HepG2 (cell line): ENCODE results near the gene LYRM2. TPM values are rescaled to one million over a fixed set of nuclear protein-coding genes. Genes with fewer than 3 reads are reported as not detected.

ENCODE experiments used
- ATAC-seq: fragments of 200-7000 bp; cut with Tn5 transposase; 3 replicates; pipeline ENCODE4 v1.9.1; 2020; ENCODE audit warnings: mild to moderate bottlenecking, moderate library complexity
- BruUV-seq: library from RNA; stranded (reverse); fragments of 400-500 nt; replicated peaks from 2 replicates; lab custom pipeline; 2021; lab: Mats Ljungman, UMichigan
- CTCF ChIA-PET: fragments of 300-600 bp; formaldehyde crosslinking; extraction: SDS; loops from one replicate; lab custom pipeline; 2021; ENCODE audit warnings: low total read pairs, inconsistent platforms, low intra/inter-chr PET ratio; lab: Yijun Ruan, JAX
- POLR2A ChIA-PET: fragments of 350-600 bp; sonication (Branson Sonifier 250); formaldehyde crosslinking; loops from one replicate; lab custom pipeline; 2020; ENCODE audit warnings: antibody characterized with exemption, inconsistent platforms; lab: Yijun Ruan, JAX
- DNase-seq: peaks from one replicate; pipeline ENCODE4 v3.0.0-alpha.2; 2015; ENCODE audit warnings: low spot score
- FAIRE-seq: peaks from 3 replicates; lab custom pipeline; 2011; peaks lifted over from hg19 to GRCh38; lab: Jason Lieb, UNC
- H2AFZ ChIP-seq: one replicate; pipeline ENCODE4 v1.6.1; 2011; ENCODE audit warnings: low read length, inconsistent platforms
- H3K27ac ChIP-seq: fragments of 300-600 bp; 3 replicates; pipeline ENCODE4 v1.8.0; 2011; ENCODE audit warnings: mixed run types, mild to moderate bottlenecking, mixed read lengths, low read length, inconsistent platforms; ENCODE audit not compliant: insufficient read depth; ENCODE audit errors: extremely low read length
- H3K27me3 ChIP-seq, 2 experiments: fragments of 200-600 bp in 1 of 2; 2 replicates in 1 of 2; 3 replicates in 1 of 2; pipeline versions ENCODE4 v1.6.0 to v1.8.0; 2011; ENCODE audit warnings: low read length in 2 of 2, mild to moderate bottlenecking in 2 of 2, moderate library complexity in 2 of 2, inconsistent platforms in 1 of 2; ENCODE audit not compliant: insufficient read depth in 2 of 2, control insufficient read depth in 1 of 2
- H3K36me3 ChIP-seq, 2 experiments: fragments of 200-600 bp in 1 of 2; replicated peaks in 1 of 2; 2 replicates in 1 of 2; 3 replicates in 1 of 2; pipeline versions ENCODE4 v1.5.1 to v1.8.0; 2011; ENCODE audit warnings: low read length in 2 of 2, inconsistent platforms in 1 of 2; ENCODE audit not compliant: insufficient read depth in 2 of 2, control insufficient read depth in 1 of 2
- H3K4me1 ChIP-seq: 2 replicates; pipeline ENCODE4 v1.5.1; 2012; ENCODE audit warnings: low read length, inconsistent platforms; ENCODE audit not compliant: insufficient read depth
- H3K4me2 ChIP-seq: 2 replicates; pipeline ENCODE4 v1.6.0; 2011; ENCODE audit warnings: low read depth, low read length, inconsistent platforms
- H3K4me3 ChIP-seq, 3 experiments: fragments of 200-600 bp in 1 of 3; sonication (generic), shearing (Covaris generic) in 1 of 3; replicated peaks in 1 of 3; 2 replicates each; pipeline ENCODE4 v1.5.1; 2011 to 2016; ENCODE audit warnings: low read length in 3 of 3, inconsistent platforms in 2 of 3, low read depth in 2 of 3, mild to moderate bottlenecking in 2 of 3, control low read depth in 1 of 3, mixed read lengths in 1 of 3; ENCODE audit not compliant: insufficient read depth in 1 of 3
- H3K79me2 ChIP-seq: one replicate; pipeline ENCODE4 v1.6.1; 2011; ENCODE audit warnings: low read length, inconsistent platforms; ENCODE audit not compliant: insufficient read depth
- H3K9ac ChIP-seq: 2 replicates; pipeline ENCODE4 v1.6.0; 2011; ENCODE audit warnings: mild to moderate bottlenecking, low read depth, low read length, inconsistent platforms; ENCODE audit not compliant: insufficient read depth
- H3K9me3 ChIP-seq: 2 replicates; pipeline ENCODE4 v1.5.1; 2012; ENCODE audit warnings: mild to moderate bottlenecking, low read length
- H4K20me1 ChIP-seq: 2 replicates; pipeline ENCODE4 v1.6.0; 2011; ENCODE audit warnings: inconsistent platforms, mild to moderate bottlenecking, low read length, moderate library complexity; ENCODE audit not compliant: insufficient read depth
- ASH2L ChIP-seq: fragments of 300-600, 200-600 bp; sonication (generic); IDR thresholded peaks from 2 replicates; pipeline ENCODE4 v1.7.0; 2017; ENCODE audit warnings: low read depth, mild to moderate bottlenecking, moderate library complexity, mixed read lengths, low read length; ENCODE audit not compliant: insufficient read length
- CENPT ChIP-seq: sonication (generic); formaldehyde crosslinking; IDR thresholded peaks from 2 replicates; pipeline ENCODE4 v1.8.0; 2022; ENCODE audit warnings: low read depth, mild to moderate bottlenecking, moderate library complexity, missing genetic modification reagents
- GFI1 ChIP-seq: sonication (generic); formaldehyde crosslinking; IDR thresholded peaks from 2 replicates; pipeline ENCODE4 v1.5.0; 2020; ENCODE audit warnings: missing genetic modification reagents, mild to moderate bottlenecking, borderline replicate concordance
- HOXA5 ChIP-seq: sonication (generic); formaldehyde crosslinking; IDR thresholded peaks from 2 replicates; pipeline ENCODE4 v1.4.0; 2020; ENCODE audit warnings: missing genetic modification reagents
- KDM5B ChIP-seq: sonication (generic); formaldehyde crosslinking; IDR thresholded peaks from 2 replicates; pipeline ENCODE4 v1.4.0; 2020; ENCODE audit warnings: missing genetic modification reagents, mild to moderate bottlenecking, borderline replicate concordance
- RCOR2 ChIP-seq: IDR thresholded peaks from 2 replicates; pipeline ENCODE4 v1.6.1; 2016; ENCODE audit warnings: missing biosample characterization, missing genetic modification reagents
- ZNF160 ChIP-seq: sonication (generic); formaldehyde crosslinking; IDR thresholded peaks from 2 replicates; pipeline ENCODE4 v1.8.0; 2022; ENCODE audit warnings: mild to moderate bottlenecking, inconsistent platforms, missing genetic modification reagents
- ZNF17 ChIP-seq: sonication (generic); formaldehyde crosslinking; IDR thresholded peaks from 2 replicates; pipeline ENCODE4 v1.5.0; 2020; ENCODE audit warnings: mild to moderate bottlenecking, missing genetic modification reagents
- ZNF563 ChIP-seq: sonication (generic); formaldehyde crosslinking; IDR thresholded peaks from 2 replicates; pipeline ENCODE4 v1.8.0; 2022; ENCODE audit warnings: mild to moderate bottlenecking, moderate library complexity, missing genetic modification reagents
- ZSCAN12 ChIP-seq: sonication (generic); formaldehyde crosslinking; IDR thresholded peaks from 2 replicates; pipeline ENCODE4 v1.9.0; 2021; ENCODE audit warnings: mild to moderate bottlenecking, missing genetic modification reagents
- WGBS: methylation state at CpG from one replicate; pipeline ENCODE4 v1.1.6; 2017; ENCODE audit warnings: low lambda C conversion rate; 5-methylcytosine and 5-hydroxymethylcytosine counted together
- in situ Hi-C: cut with HindIII; loops from 2 replicates; pipeline ENCODE4 v1.10.0; 2017; ENCODE audit warnings: low pct_unique_long_range_greater_than_20kb; ENCODE audit not compliant: extremely low pct_ligation_motif_present
- intact Hi-C: fragments of 100-400 bp; cut with micrococcal nuclease; formaldehyde crosslinking; loops from one replicate; pipeline ENCODE4 v1.10.0; 2022; ENCODE audit not compliant: unreplicated experiment
- polyA plus RNA-seq, 8 experiments: library from polyadenylated mRNA; depleted of rRNA in 3 of 8; stranded (reverse) in 7 of 8; unstranded in 1 of 8; fragments of >200 nt; fragmentation: Illumina TruSeq in 4 of 8; extraction: Trizol in 4 of 8; gene quantifications; 2 replicates each; pipeline versions ENCODE4 v1.2.1 to v1.2.3, GENCODE V29; 2011 to 2016; ENCODE audit warnings: low read depth in 4 of 8, missing spikeins in 1 of 8, mixed read lengths in 1 of 8; ENCODE audit not compliant: insufficient read depth in 1 of 8
- total RNA-seq, 5 experiments: library from RNA; depleted of rRNA; stranded (reverse); fragments of >200 nt; fragmentation: Illumina TruSeq; extraction: Trizol; gene quantifications; 2 replicates each; pipeline ENCODE4 v1.2.3, GENCODE V29; 2016; ENCODE audit warnings: low read depth in 1 of 5
- TF ChIP-seq, protein P1 (sequence below): sonication (generic); formaldehyde crosslinking; IDR thresholded peaks from 2 replicates; pipeline ENCODE4 v1.9.0; 2021; ENCODE audit warnings: missing genetic modification reagents, mild to moderate bottlenecking, borderline replicate concordance
- TF ChIP-seq, protein P2 (sequence below): sonication (generic); formaldehyde crosslinking; IDR thresholded peaks from 2 replicates; pipeline ENCODE4 v1.8.0; 2022; ENCODE audit warnings: mild to moderate bottlenecking, missing genetic modification reagents
- TF ChIP-seq, protein P3 (sequence below): sonication (generic); formaldehyde crosslinking; conservative IDR thresholded peaks from 2 replicates; pipeline ENCODE4 v1.4.0; 2020; ENCODE audit warnings: mild to moderate bottlenecking, missing genetic modification reagents, moderate library complexity
- TF ChIP-seq, protein P4 (sequence below): sonication (generic); formaldehyde crosslinking; IDR thresholded peaks from 2 replicates; pipeline ENCODE4 v1.5.1; 2020; ENCODE audit warnings: mild to moderate bottlenecking, missing genetic modification reagents

The LYRM2 gene
- total and polyA plus RNA-seq, 2 of the 13 experiments (the other 11 are each of a cell fraction or from before 2014, with no cell fraction given), result 17.8 to 32.6 TPM

DNA sequence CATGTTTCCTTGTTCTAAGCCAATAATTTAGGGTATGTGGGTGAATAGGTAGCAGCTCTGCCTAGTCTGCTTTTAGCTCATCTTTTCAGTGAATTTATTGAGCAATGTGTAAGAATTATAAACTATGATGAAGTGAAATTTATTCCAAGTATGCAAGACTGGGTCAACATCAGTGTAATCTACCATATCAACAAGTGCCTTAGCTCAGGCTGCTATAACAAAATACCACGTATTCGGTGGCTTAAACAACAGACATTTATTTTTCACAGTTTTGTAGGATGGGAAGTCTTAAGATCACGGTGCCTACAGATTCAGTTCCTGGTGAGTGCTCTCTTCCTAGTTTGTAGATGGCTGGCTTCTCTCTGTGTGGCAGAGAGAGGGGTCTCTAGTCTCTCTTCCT, 54.0 kb downstream of the LYRM2 start:
- TF ChIP-seq CENPT (CRISPR knock-in tag) (no peak), ZNF17 (CRISPR knock-in tag) (no peak), HOXA5 (CRISPR knock-in tag) (no peak), ASH2L (no peak), ZNF563 (no peak), KDM5B (CRISPR knock-in tag) (no peak), ZSCAN12 (CRISPR knock-in tag) (no peak), GFI1 (CRISPR knock-in tag) (no peak), RCOR2 (CRISPR knock-in tag) (no peak), ZNF160 (no peak)
- TF ChIP-seq, protein P1, sequence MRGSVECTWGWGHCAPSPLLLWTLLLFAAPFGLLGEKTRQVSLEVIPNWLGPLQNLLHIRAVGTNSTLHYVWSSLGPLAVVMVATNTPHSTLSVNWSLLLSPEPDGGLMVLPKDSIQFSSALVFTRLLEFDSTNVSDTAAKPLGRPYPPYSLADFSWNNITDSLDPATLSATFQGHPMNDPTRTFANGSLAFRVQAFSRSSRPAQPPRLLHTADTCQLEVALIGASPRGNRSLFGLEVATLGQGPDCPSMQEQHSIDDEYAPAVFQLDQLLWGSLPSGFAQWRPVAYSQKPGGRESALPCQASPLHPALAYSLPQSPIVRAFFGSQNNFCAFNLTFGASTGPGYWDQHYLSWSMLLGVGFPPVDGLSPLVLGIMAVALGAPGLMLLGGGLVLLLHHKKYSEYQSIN (CRISPR knock-in tag), result no peak
- TF ChIP-seq, protein P2, sequence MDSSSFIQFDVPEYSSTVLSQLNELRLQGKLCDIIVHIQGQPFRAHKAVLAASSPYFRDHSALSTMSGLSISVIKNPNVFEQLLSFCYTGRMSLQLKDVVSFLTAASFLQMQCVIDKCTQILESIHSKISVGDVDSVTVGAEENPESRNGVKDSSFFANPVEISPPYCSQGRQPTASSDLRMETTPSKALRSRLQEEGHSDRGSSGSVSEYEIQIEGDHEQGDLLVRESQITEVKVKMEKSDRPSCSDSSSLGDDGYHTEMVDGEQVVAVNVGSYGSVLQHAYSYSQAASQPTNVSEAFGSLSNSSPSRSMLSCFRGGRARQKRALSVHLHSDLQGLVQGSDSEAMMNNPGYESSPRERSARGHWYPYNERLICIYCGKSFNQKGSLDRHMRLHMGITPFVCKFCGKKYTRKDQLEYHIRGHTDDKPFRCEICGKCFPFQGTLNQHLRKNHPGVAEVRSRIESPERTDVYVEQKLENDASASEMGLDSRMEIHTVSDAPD, result no peak
- TF ChIP-seq, protein P3, sequence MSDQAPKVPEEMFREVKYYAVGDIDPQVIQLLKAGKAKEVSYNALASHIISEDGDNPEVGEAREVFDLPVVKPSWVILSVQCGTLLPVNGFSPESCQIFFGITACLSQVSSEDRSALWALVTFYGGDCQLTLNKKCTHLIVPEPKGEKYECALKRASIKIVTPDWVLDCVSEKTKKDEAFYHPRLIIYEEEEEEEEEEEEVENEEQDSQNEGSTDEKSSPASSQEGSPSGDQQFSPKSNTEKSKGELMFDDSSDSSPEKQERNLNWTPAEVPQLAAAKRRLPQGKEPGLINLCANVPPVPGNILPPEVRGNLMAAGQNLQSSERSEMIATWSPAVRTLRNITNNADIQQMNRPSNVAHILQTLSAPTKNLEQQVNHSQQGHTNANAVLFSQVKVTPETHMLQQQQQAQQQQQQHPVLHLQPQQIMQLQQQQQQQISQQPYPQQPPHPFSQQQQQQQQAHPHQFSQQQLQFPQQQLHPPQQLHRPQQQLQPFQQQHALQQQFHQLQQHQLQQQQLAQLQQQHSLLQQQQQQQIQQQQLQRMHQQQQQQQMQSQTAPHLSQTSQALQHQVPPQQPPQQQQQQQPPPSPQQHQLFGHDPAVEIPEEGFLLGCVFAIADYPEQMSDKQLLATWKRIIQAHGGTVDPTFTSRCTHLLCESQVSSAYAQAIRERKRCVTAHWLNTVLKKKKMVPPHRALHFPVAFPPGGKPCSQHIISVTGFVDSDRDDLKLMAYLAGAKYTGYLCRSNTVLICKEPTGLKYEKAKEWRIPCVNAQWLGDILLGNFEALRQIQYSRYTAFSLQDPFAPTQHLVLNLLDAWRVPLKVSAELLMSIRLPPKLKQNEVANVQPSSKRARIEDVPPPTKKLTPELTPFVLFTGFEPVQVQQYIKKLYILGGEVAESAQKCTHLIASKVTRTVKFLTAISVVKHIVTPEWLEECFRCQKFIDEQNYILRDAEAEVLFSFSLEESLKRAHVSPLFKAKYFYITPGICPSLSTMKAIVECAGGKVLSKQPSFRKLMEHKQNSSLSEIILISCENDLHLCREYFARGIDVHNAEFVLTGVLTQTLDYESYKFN (CRISPR knock-in tag), result no peak
- TF ChIP-seq, protein P4, sequence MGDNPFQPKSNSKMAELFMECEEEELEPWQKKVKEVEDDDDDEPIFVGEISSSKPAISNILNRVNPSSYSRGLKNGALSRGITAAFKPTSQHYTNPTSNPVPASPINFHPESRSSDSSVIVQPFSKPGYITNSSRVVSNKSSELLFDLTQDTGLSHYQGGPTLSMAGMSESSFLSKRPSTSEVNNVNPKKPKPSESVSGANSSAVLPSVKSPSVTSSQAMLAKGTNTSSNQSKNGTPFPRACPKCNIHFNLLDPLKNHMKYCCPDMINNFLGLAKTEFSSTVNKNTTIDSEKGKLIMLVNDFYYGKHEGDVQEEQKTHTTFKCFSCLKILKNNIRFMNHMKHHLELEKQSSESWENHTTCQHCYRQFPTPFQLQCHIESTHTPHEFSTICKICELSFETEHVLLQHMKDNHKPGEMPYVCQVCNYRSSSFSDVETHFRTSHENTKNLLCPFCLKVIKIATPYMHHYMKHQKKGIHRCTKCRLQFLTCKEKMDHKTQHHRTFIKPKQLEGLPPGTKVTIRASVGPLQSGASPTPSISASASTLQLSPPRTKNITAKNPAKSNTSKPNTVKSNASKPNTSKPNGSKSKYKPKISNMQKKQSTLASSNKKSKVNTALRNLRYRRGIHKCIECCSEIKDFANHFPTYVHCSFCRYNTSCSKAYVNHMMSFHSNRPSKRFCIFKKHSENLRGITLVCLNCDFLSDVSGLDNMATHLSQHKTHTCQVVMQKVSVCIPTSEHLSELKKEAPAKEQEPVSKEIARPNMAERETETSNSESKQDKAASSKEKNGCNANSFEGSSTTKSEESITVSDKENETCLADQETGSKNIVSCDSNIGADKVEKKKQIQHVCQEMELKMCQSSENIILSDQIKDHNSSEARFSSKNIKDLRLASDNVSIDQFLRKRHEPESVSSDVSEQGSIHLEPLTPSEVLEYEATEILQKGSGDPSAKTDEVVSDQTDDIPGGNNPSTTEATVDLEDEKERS (CRISPR knock-in tag), result no peak
- ATAC-seq (no peak), FAIRE-seq (no peak), DNase-seq (no peak)
- no peak overlapping the region for H3K27ac ChIP-seq
- BruUV-seq, result no TSS peak
- WGBS, result 56% methylated on average over 3 of the region's 3 CpGs
- H4K20me1 ChIP-seq, result no peaks in the 10 kb centered on the region
- intact Hi-C loops (no loop called here), in situ Hi-C loops (no loop called here)
- H3K4me2 ChIP-seq, result no peak overlapping the region
- no peak overlapping the region for H2AFZ ChIP-seq
- no peaks in the 10 kb centered on the region for H3K9me3 ChIP-seq
- no peak overlapping the region for H3K4me3 ChIP-seq
- H3K36me3 ChIP-seq, result no peaks in the 10 kb centered on the region
- CTCF ChIA-PET, result no interaction called here
- H3K4me1 ChIP-seq, result no peaks in the 10 kb centered on the region
- no peaks in the 10 kb centered on the region for H3K79me2 ChIP-seq
- POLR2A ChIA-PET, result no interaction called here
- no peak overlapping the region for H3K9ac ChIP-seq
- no peaks in the 10 kb centered on the region for H3K27me3 ChIP-seq
